Adrenal gland (tissue), 12 donors: ENCODE measurements around the gene STIM2. TPM values are rescaled to one million over a fixed set of nuclear protein-coding genes. Genes with fewer than 3 reads are reported as not detected.

ENCODE experiments used
- DNase-seq, 7 donors: peaks; one replicate each; pipeline ENCODE4 v3.0.0-alpha.2; 2019 to 2020
- H3K27ac ChIP-seq, 5 donors: fragments of 200-600 bp; sonication (generic) in 4 of 5; 1 replicate in 3 of 5; 2 replicates in 2 of 5; pipeline versions ENCODE4 v1.5.1 to v1.8.0; 2016 to 2020; ENCODE audit warnings: mild to moderate bottlenecking in 1 of 5
- H3K27me3 ChIP-seq: fragments of 200-600 bp; 2 replicates; pipeline ENCODE4 v1.8.0; 2021
- H3K36me3 ChIP-seq, 2 donors: fragments of 200-600 bp; replicated peaks in 1 of 2; 1 replicate in 1 of 2; 2 replicates in 1 of 2; pipeline versions ENCODE4 v1.5.1 to v1.8.0; 2018 to 2022
- H3K4me1 ChIP-seq, 2 donors: fragments of 200-600 bp; replicated peaks in 1 of 2; 1 replicate in 1 of 2; 2 replicates in 1 of 2; pipeline versions ENCODE4 v1.5.1 to v1.8.0; 2018 to 2021
- H3K4me3 ChIP-seq, 4 donors: fragments of 200-600 bp; sonication (generic) in 3 of 4; one replicate each; pipeline ENCODE4 v1.5.1; 2016 to 2018
- H3K9me3 ChIP-seq, 3 donors: fragments of 200-600 bp; sonication (generic) in 1 of 3; replicated peaks in 1 of 3; 1 replicate in 2 of 3; 2 replicates in 1 of 3; pipeline versions ENCODE4 v1.5.1 to v1.8.0; 2016 to 2021
- POLR2A ChIP-seq, 2 donors: fragments of 450-650 bp; IDR thresholded peaks; one replicate each; pipeline ENCODE4 v1.6.1; 2017; ENCODE audit warnings: antibody characterized with exemption in 2 of 2, mild to moderate bottlenecking in 2 of 2, moderate library complexity in 1 of 2
- WGBS, 4 donors: extraction: QIAGEN DNeasy Blood & Tissue Kit in 2 of 4; methylation state at CpG; one replicate each; pipeline versions ENCODE4 v1.1.5 to v1.1.7; 2013 to 2017; 5-methylcytosine and 5-hydroxymethylcytosine counted together
- intact Hi-C, 2 donors: fragments of 100-400 bp; cut with DNase I; formaldehyde crosslinking; loops; one replicate each; pipeline versions ENCODE4 v1.14.1 to v1.15.0; 2022 to 2023
- polyA plus RNA-seq, 3 donors: library from polyadenylated mRNA; stranded (reverse); fragments of 200-250 nt in 2 of 3; fragments of 350-450 nt in 1 of 3; fragmentation: Illumina TruSeq in 1 of 3; extraction: RNeasy Lipid Tissue Mini Kit (QIAGEN cat#74804) in 1 of 3; gene quantifications; one replicate each; pipeline ENCODE4 v1.2.3, GENCODE V29; 2013 to 2014
- total RNA-seq, 9 donors: library from RNA; depleted of rRNA in 4 of 9; stranded (reverse); fragments of >200 nt in 4 of 9; fragments of 120-200 nt in 1 of 9; fragmentation: NEBNext Ultra II Directional in 1 of 9; extraction: Animal tissue kit (Norgen Biotek cat#: 25700) in 1 of 9; gene quantifications; one replicate each; pipeline versions ENCODE4 v1.1.0 to v1.2.4, GENCODE V29; 2013 to 2023
- TF ChIP-seq, protein P1 (sequence below), 6 experiments: fragments of 450-650 bp in 4 of 6; fragments of 200-600 bp in 2 of 6; sonication (generic) in 1 of 6; IDR thresholded peaks; 1 replicate in 5 of 6; 2 replicates in 1 of 6; pipeline versions ENCODE4 v1.5.1 to v1.8.0; 2016 to 2021; ENCODE audit warnings: antibody characterized with exemption in 6 of 6, mild to moderate bottlenecking in 2 of 6, moderate library complexity in 1 of 6
- donor health status: healthy with polysubstance abuse.
- donor health status: Bipolar disorder and iron deficiency.
- donor health status: DM: yes; HTN: yes; CAD: no.
- donor health status: DM: no; HTN: no; CAD: no.
- donor health status: DM: no; HTN: no; CAD: no.
- donor health status: DM: yes; HTN: yes; CAD: no.

The STIM2 gene
- total and polyA plus RNA-seq, 12 donors: 7.5 to 30.4 (median 14.9) TPM

DNA sequence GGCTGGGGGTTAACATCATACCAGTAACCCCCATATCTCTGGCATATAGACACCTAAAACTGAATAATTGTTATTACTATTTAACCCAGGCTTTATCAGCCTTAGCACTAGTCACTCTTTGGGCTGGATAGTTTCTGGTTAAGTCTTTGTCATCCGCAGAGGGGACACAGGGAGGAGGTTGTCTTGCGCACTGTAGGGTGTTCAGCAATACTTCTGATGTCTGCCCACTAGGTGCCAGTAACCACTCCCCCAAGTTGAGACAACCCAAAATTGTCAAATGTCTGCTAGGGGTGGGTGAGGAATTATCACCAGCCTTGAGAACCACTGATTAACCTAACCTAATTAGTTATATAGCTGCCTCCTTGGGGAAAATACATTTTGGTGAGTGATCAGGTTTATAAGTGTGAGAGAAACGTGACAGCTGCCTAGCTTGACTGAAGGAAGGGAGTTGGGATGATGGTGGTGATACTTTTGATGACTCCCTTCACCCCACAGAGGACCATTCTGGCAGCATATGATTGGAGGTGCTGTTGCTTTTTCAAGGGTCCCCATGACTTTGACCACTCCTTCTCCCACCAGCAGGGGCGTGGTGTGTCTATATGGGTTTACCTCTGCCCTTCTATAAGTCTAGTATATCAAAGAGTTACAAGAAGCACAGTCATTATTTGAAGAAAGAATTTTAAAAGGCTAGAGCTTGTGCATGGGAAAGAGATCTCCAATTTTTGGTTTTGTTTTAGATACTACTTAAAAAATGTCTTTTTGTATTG is 140.9 kb downstream of the STIM2 start:
- no peak for DNase-seq
- no peaks in the 10 kb centered on the region for H3K36me3 ChIP-seq
- intact Hi-C loops: no loop called here
- no peaks in the 10 kb centered on the region for H3K9me3 ChIP-seq
- H3K27me3 ChIP-seq: no peaks in the 10 kb centered on the region
- H3K4me1 ChIP-seq: peaks cover 4 to 13% of the 10 kb centered on the region in 2 donors
- H3K4me3 ChIP-seq: no peak overlapping the region
- TF ChIP-seq, protein P1, sequence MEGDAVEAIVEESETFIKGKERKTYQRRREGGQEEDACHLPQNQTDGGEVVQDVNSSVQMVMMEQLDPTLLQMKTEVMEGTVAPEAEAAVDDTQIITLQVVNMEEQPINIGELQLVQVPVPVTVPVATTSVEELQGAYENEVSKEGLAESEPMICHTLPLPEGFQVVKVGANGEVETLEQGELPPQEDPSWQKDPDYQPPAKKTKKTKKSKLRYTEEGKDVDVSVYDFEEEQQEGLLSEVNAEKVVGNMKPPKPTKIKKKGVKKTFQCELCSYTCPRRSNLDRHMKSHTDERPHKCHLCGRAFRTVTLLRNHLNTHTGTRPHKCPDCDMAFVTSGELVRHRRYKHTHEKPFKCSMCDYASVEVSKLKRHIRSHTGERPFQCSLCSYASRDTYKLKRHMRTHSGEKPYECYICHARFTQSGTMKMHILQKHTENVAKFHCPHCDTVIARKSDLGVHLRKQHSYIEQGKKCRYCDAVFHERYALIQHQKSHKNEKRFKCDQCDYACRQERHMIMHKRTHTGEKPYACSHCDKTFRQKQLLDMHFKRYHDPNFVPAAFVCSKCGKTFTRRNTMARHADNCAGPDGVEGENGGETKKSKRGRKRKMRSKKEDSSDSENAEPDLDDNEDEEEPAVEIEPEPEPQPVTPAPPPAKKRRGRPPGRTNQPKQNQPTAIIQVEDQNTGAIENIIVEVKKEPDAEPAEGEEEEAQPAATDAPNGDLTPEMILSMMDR (IDR thresholded peaks at IDR 0.05): no peak
- TF ChIP-seq POLR2A (IDR thresholded peaks at IDR 0.05): no peak
- WGBS, 4 donors: 96 to 100% (median 97%) methylated on average over 4 of the region's 4 CpGs
- H3K27ac ChIP-seq: no peak overlapping the region

DNA sequence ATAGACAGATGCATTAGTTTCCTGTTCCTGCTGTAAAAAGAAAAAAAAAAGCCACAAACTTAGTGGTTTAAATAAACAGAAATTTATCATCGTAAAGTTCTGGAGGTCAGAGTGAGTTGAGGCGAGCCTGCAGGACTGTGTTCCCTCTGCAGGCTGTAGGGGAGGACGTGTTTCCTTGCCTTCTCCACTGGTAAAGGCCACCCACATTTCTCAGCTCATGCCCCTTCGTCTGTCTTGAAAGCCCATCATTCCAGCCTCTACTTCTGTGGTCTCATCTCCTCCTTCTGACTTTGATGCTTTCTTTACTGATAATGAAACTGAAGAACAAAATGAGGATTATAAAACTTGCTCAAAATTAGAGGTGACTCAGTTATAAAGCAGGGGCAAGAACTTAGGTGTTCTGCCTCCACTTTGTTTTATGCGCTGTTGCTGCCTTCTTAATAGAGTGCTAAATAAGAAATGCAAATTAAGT is 143.0 kb downstream of the STIM2 start:
- Histone ChIP-seq H3K27me3 (no peaks in the 10 kb centered on the region), H3K4me1 (peaks cover 4 to 13% of the 10 kb centered on the region in 2 donors), H3K36me3 (no peaks in the 10 kb centered on the region), H3K27ac (no peak overlapping the region), H3K9me3 (no peaks in the 10 kb centered on the region), H3K4me3 (no peak overlapping the region)
- TF ChIP-seq, protein P1 (IDR thresholded peaks at IDR 0.05): no peak
- TF ChIP-seq POLR2A (IDR thresholded peaks at IDR 0.05): no peak
- 68 to 84% (median 74%) methylated on average over 5 of the region's 5 CpGs for WGBS, 4 donors
- DNase-seq: no peak
- intact Hi-C loops: no loop called here

DNA sequence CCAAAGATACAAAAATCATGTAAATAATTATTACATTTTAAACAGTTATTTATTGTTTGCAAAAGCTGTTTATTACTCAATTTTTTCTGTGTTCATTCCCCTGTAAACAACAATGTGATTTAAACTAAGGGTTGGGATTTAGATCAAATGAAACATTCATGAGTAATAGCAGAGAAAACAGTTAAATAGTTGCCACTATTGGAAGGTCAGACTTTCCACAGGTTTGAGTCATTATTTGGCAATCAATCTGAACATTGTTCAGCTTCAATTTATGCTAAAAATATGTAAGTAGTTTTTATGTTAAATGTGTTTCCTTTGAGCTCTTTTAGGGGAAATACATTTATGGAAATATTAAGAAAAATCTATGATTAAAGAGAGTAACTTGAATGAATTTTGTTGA is 144.9 kb downstream of the STIM2 start:
- H3K4me3 ChIP-seq: no peak overlapping the region
- TF ChIP-seq, protein P1 (IDR thresholded peaks at IDR 0.05): no peak
- TF ChIP-seq POLR2A (IDR thresholded peaks at IDR 0.05): no peak
- DNase-seq: no peak
- H3K27ac ChIP-seq: no peak overlapping the region
- H3K36me3 ChIP-seq: no peaks in the 10 kb centered on the region
- intact Hi-C loops: loop anchor here in 1 of 2 donors (5.0 kb wide), 2 partner anchors 143 to 553 kb away; partner anchors contain the start of gene STIM2
- H3K4me1 ChIP-seq: peaks cover 4 to 24% of the 10 kb centered on the region in 2 donors
- no peaks in the 10 kb centered on the region for H3K27me3 ChIP-seq
- H3K9me3 ChIP-seq: no peaks in the 10 kb centered on the region

DNA sequence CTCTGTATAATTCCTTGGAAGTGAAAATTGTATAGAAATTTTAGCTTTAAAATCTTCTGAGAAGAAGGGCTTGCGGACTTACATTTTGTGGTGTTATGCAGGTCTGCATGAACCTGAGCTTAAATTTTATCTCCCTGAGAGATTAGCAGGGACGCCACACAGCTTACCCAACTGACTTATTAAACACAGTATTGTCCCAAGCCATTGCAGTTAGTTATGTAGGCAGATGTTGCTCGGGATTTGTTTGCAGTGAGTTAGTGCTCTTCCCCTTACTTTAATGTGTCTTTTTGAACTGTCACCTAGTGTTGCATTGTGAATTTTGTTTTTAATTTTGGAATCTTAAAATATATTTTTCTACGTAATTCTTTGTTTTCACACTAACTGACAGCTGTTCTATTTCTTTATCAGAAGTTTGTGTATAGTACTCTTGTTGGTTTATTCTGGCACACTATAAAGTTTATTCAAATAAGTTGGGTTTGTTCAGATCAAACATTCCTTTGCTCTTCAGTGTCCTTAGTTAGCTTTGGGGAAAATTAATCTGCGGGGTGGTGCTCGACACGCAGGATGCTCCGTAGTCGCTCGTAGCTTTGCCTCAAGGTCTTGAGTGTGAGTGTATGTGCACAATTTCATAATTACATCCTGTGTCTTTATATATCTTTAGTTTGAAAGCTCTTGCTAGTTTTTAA is 145.4 kb downstream of the STIM2 start:
- Histone ChIP-seq H3K9me3 (no peaks in the 10 kb centered on the region), H3K4me3 (no peak overlapping the region), H3K36me3 (no peaks in the 10 kb centered on the region), H3K4me1 (peaks cover 4 to 24% of the 10 kb centered on the region in 2 donors), H3K27me3 (no peaks in the 10 kb centered on the region), H3K27ac (no peak overlapping the region)
- DNase-seq: no peak
- TF ChIP-seq, protein P1 (IDR thresholded peaks at IDR 0.05): no peak
- no peak for TF ChIP-seq POLR2A (IDR thresholded peaks at IDR 0.05)
- intact Hi-C loops: loop anchor here in 1 of 2 donors (5.0 kb wide), 2 partner anchors 144 to 554 kb away; partner anchors contain the start of gene STIM2
- WGBS, 4 donors: 71 to 81% (median 75%) methylated on average over 10 of the region's 10 CpGs
